Measurements from ENCODE around the gene BCO1. TPM values are rescaled to one million over a fixed set of nuclear protein-coding genes. Genes with fewer than 3 reads are reported as not detected.

The BCO1 gene
- total RNA-seq, 1 donor from 2014 or later, result 3.5 TPM

GRCh38 chr16:81195885-81196534 is 42.5 kb upstream of the BCO1 start:
- Mint-ChIP-seq H3K27me3 (ENCODE audit: insufficient read depth, low read depth) (peaks cover 18% of the 10 kb centered on the region), H3K36me3 (no peaks in the 10 kb centered on the region), H3K27ac (no peak overlapping the region), H3K4me3 (no peak overlapping the region), H3K9me3 (peaks cover 3% of the 10 kb centered on the region), H3K4me1 (peaks cover 6% of the 10 kb centered on the region)
- H4K20me1 ChIP-seq (ENCODE audit: low read depth), result no peaks in the 10 kb centered on the region
- H3K36me3 ChIP-seq, result no peaks in the 10 kb centered on the region
- no peak overlapping the region for H3K27ac ChIP-seq
- H3K79me2 ChIP-seq (ENCODE audit: low read depth), result no peaks in the 10 kb centered on the region
- H3K27me3 ChIP-seq, result no peaks in the 10 kb centered on the region
- H3K9me3 ChIP-seq (ENCODE audit: low read depth), result no peaks in the 10 kb centered on the region
- H3K9ac ChIP-seq, result no peak overlapping the region
- TF ChIP-seq CTCF (IDR thresholded peaks at IDR 0.05), result no peak
- TF ChIP-seq EZH2 (IDR thresholded peaks at IDR 0.05), result no peak
- TF ChIP-seq EZH2phosphoT487 (IDR thresholded peaks at IDR 0.05), result no peak
- no peak for DNase-seq (ENCODE audit: low spot score)
- no peaks in the 10 kb centered on the region for H3F3A ChIP-seq (ENCODE audit: low read depth)
- no peaks in the 10 kb centered on the region for H3K4me1 ChIP-seq
- H3K4me3 ChIP-seq, result no peak overlapping the region
- no peak overlapping the region for H3K4me2 ChIP-seq
- H2AFZ ChIP-seq (replicated peaks), result no peak overlapping the region

GRCh38 chr16:81198635-81199034 is 39.9 kb upstream of the BCO1 start:
- H3K9me3 Mint-ChIP-seq, result peaks cover 3% of the 10 kb centered on the region
- H3K4me1 Mint-ChIP-seq, result no peaks in the 10 kb centered on the region
- Histone ChIP-seq H3K9me3 (ENCODE audit: low read depth) (no peaks in the 10 kb centered on the region), H3K4me3 (no peak overlapping the region), H3K4me1 (no peaks in the 10 kb centered on the region), H3K36me3 (no peaks in the 10 kb centered on the region), H3F3A (ENCODE audit: low read depth) (no peaks in the 10 kb centered on the region), H3K27me3 (no peaks in the 10 kb centered on the region), H3K27ac (no peak overlapping the region), H3K9ac (no peak overlapping the region), H4K20me1 (ENCODE audit: low read depth) (no peaks in the 10 kb centered on the region), H2AFZ (replicated peaks) (peak overlapping the region; percentile 34), H3K79me2 (ENCODE audit: low read depth) (no peaks in the 10 kb centered on the region), H3K4me2 (no peak overlapping the region)
- no peak overlapping the region for H3K4me3 Mint-ChIP-seq
- peak overlapping the region; percentile 72 for H3K27ac Mint-ChIP-seq
- no peaks in the 10 kb centered on the region for H3K36me3 Mint-ChIP-seq
- peak; percentile 11 for TF ChIP-seq CTCF (IDR thresholded peaks at IDR 0.05)
- TF ChIP-seq EZH2phosphoT487 (IDR thresholded peaks at IDR 0.05), result no peak
- no peak for DNase-seq (ENCODE audit: low spot score)
- peaks cover 15% of the 10 kb centered on the region for H3K27me3 Mint-ChIP-seq (ENCODE audit: insufficient read depth, low read depth)

DNA sequence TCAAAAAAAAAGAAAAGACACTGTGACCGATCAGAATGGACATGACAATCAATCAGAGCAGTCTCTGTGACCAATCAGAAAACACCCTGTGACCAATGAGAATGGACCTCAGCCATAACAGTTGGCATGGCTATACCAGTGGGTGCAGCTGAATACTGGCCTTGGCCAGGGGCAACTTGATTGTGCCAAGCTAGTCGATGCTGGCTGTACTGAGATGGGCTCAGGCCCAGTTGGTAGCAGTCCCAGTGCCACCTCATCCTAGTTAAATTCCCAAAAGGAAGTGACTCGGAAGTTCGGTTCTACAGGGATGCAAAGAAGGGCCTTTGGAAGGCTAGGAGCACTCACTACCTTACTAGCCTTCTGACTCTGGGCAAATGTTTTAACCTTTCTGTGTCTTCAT is 37.2 kb upstream of the BCO1 start:
- peaks cover 4% of the 10 kb centered on the region for H3K4me1 Mint-ChIP-seq
- no peak overlapping the region for H3K4me3 Mint-ChIP-seq
- no peak for TF ChIP-seq EZH2phosphoT487 (IDR thresholded peaks at IDR 0.05)
- H3K36me3 Mint-ChIP-seq, result no peaks in the 10 kb centered on the region
- no peaks in the 10 kb centered on the region for H4K20me1 ChIP-seq (ENCODE audit: low read depth)
- DNase-seq (ENCODE audit: low spot score), result no peak
- H3K79me2 ChIP-seq (ENCODE audit: low read depth), result no peaks in the 10 kb centered on the region
- no peaks in the 10 kb centered on the region for H3K9me3 ChIP-seq (ENCODE audit: low read depth)
- H3K9ac ChIP-seq, result no peak overlapping the region
- H3F3A ChIP-seq (ENCODE audit: low read depth), result no peaks in the 10 kb centered on the region
- H3K4me3 ChIP-seq, result no peak overlapping the region
- H3K27me3 Mint-ChIP-seq (ENCODE audit: insufficient read depth, low read depth), result peaks cover 7% of the 10 kb centered on the region
- no peaks in the 10 kb centered on the region for H3K27me3 ChIP-seq
- H3K4me2 ChIP-seq, result no peak overlapping the region
- no peaks in the 10 kb centered on the region for H3K4me1 ChIP-seq
- H3K9me3 Mint-ChIP-seq, result peaks cover 3% of the 10 kb centered on the region
- no peak overlapping the region for H3K27ac Mint-ChIP-seq
- no peak overlapping the region for H2AFZ ChIP-seq (replicated peaks)
- no peak overlapping the region for H3K27ac ChIP-seq
- no peaks in the 10 kb centered on the region for H3K36me3 ChIP-seq

- H3K4me2 ChIP-seq, result no peak overlapping the region
- Mint-ChIP-seq H3K4me3 (no peak overlapping the region), H3K9me3 (no peaks in the 10 kb centered on the region), H3K27me3 (ENCODE audit: insufficient read depth, low read depth) (no peaks in the 10 kb centered on the region), H3K27ac (no peak overlapping the region), H3K36me3 (no peaks in the 10 kb centered on the region), H3K4me1 (peaks cover 4% of the 10 kb centered on the region)
- no peaks in the 10 kb centered on the region for H4K20me1 ChIP-seq (ENCODE audit: low read depth)
- no peaks in the 10 kb centered on the region for H3F3A ChIP-seq (ENCODE audit: low read depth)
- peak; percentile 59 for DNase-seq (ENCODE audit: low spot score)
- no peak overlapping the region for H3K4me3 ChIP-seq
- no peaks in the 10 kb centered on the region for H3K36me3 ChIP-seq
- no peaks in the 10 kb centered on the region for H3K27me3 ChIP-seq
- H3K9me3 ChIP-seq (ENCODE audit: low read depth), result no peaks in the 10 kb centered on the region
- H3K27ac ChIP-seq, result no peak overlapping the region
- H2AFZ ChIP-seq (replicated peaks), result peak overlapping the region; percentile 59
- no peak overlapping the region for H3K9ac ChIP-seq
- H3K4me1 ChIP-seq, result no peaks in the 10 kb centered on the region
- TF ChIP-seq CTCF (IDR thresholded peaks at IDR 0.05) (peak; percentile 72), EZH2 (IDR thresholded peaks at IDR 0.05) (no peak)
- no peaks in the 10 kb centered on the region for H3K79me2 ChIP-seq (ENCODE audit: low read depth)
These were observed 33.5 kb upstream of the BCO1 start for GRCh38 chr16:81204798-81205680.

Data from neural progenitor cell (in vitro differentiated cells).